ENCODE results near the gene AP5B1. TPM values are rescaled to one million over a fixed set of nuclear protein-coding genes. Genes with fewer than 3 reads are reported as not detected.

AP5B1 gene
- total RNA-seq, 4 donors from 2014 or later = 2.4 to 17.1 (median 5.7) TPM

DNA sequence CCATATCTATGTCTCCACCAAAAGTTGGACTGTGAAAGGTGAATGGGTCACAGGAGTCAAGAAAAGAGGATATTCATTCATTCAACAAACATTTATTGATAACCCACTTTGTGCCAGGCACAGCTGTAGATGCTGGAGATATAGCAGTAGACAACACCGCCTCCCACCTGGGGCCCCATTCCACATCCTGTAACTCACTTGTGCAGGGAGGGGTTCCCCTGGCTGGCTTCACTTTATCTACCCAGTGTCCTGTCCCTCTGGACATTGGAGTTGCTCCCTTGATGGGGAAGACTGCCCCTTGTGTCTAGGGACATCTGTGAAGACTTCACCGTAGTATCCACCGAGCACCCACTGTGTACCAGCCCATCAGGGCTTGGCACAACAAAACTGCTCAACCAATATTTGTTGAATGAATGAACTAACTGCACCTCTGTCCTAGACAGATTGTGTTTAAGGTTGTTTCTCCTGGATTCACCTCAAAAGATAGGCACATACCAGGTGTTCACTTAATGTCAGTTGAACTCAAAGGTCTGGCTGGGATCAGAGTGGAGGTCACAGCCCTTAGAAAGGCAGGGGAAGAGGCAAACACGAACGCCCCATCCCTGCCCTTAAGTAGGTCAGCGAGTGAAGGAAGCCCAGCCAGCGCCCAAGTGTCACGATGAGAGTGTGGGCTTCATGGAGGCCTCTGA lies 4.7 kb upstream of the AP5B1 start:
- Histone ChIP-seq H3K4me3 (no peak overlapping the region), H3K27me3 (peaks cover 10 to 27% of the 10 kb centered on the region in 2 donors), H3K27ac (no peak overlapping the region), H3K36me3 (no peaks in the 10 kb centered on the region), H3K9me3 (no peaks in the 10 kb centered on the region), H3K4me1 (peaks cover 0 to 8% of the 10 kb centered on the region in 2 donors)
- intact Hi-C loops (cut with DNase I; ENCODE audit: low total_unique reads) = no loop called here
- no peak for TF ChIP-seq CTCF (IDR thresholded peaks at IDR 0.05)
- no peak for TF ChIP-seq POLR2A (IDR thresholded peaks at IDR 0.05)
- no peak for DNase-seq

DNA sequence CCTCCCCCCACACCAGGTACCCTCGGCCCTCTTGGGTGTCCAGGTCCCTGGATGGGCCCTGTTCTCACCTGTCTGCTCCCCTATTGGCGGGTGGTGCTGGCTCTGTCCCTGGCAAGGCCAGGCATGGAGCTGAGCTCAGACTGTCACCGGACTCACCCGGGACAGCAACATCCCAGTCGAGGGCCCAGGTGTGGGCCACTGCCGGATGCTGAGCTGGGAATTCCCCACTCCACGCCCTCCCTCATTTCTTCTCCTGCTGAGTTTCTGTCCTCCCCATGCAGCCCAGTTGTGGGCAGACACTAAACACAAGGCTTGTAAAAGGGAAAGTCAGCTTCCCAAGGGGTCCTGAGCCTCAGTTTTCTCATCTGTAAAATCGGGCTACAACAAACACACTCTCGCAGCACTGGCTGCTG lies 2.0 kb upstream of the AP5B1 start:
- Histone ChIP-seq H3K4me1 (peaks cover 0 to 8% of the 10 kb centered on the region in 2 donors), H3K27me3 (peaks cover 10 to 17% of the 10 kb centered on the region in 2 donors), H3K4me3 (no peak overlapping the region), H3K9me3 (no peaks in the 10 kb centered on the region), H3K27ac (no peak overlapping the region), H3K36me3 (no peaks in the 10 kb centered on the region)
- DNase-seq = no peak
- TF ChIP-seq POLR2A (IDR thresholded peaks at IDR 0.05) (no peak), CTCF (IDR thresholded peaks at IDR 0.05) (no peak)
- intact Hi-C loops (cut with DNase I; ENCODE audit: low total_unique reads) = no loop called here

GRCh38 chr11:65781962-65782815 lies 1.4 kb upstream of the AP5B1 start:
- Histone ChIP-seq H3K27me3 (peaks cover 10 to 13% of the 10 kb centered on the region in 2 donors), H3K27ac (no peak overlapping the region), H3K9me3 (no peaks in the 10 kb centered on the region), H3K36me3 (no peaks in the 10 kb centered on the region), H3K4me1 (peaks cover 0 to 8% of the 10 kb centered on the region in 2 donors), H3K4me3 (no peak overlapping the region)
- TF ChIP-seq CTCF (IDR thresholded peaks at IDR 0.05) (no peak), POLR2A (IDR thresholded peaks at IDR 0.05) (no peak)
- no peak for DNase-seq
- intact Hi-C loops (cut with DNase I; ENCODE audit: low total_unique reads) = no loop called here

DNA sequence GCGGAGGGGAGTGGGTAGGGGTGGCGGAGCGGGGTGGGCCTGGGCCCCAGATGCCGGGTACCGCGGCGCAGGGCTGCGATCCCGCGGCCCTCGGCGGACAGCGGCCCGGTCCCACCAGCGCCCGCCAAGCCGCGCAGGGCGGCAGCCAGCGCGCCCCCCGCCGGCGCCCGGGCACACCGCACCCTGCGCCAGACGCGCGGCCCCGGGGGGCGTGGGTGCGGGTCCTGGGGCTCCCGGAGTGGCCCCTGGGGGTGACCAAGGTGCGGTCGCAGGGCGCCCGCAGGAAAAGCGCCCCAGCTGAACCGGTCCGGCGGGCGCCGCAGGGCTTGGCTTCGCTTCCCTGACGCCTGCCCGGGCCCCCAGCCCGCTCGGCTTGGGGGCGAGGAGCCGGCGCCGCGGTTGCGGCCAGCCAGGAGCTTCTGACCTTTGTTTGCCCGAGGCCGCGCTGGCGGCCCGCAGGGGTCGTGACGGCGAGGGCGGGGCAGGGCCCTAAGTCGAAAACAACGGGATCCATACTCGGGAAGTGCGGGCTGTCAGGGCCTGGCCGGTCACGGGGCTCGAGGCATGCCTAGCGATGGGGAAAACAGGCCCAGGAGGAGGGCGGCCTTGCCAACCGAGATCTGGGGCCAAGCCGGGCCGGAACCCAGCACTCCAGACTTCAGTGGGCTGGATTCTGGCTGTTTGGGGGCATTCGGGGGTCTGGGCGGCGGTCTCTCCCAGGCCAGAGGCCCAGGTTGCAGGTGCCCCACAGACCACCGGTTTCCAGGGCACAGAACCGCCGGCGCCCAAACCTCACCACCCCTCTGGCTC lies 581 bp upstream of the AP5B1 start:
- peak overlapping the region; percentile 59 to 92 for H3K4me3 ChIP-seq
- no peaks in the 10 kb centered on the region for H3K36me3 ChIP-seq
- H3K27ac ChIP-seq = peak overlapping the region; percentile 6 to 70
- peaks cover 0 to 4% of the 10 kb centered on the region in 2 donors for H3K4me1 ChIP-seq
- TF ChIP-seq CTCF (IDR thresholded peaks at IDR 0.05) = peak in 3 of 4 experiments; percentile 26 to 57 (median 47)
- no peak for TF ChIP-seq POLR2A (IDR thresholded peaks at IDR 0.05)
- H3K27me3 ChIP-seq = peaks cover 7 to 10% of the 10 kb centered on the region in 2 donors
- intact Hi-C loops (cut with DNase I; ENCODE audit: low total_unique reads) = no loop called here
- no peaks in the 10 kb centered on the region for H3K9me3 ChIP-seq
- no peak for DNase-seq
